ENCODE data around the gene SLC7A1. TPM values are rescaled to one million over a fixed set of nuclear protein-coding genes. Genes with fewer than 3 reads are reported as not detected.
A peak's percentile ranks its signal among the peaks of the same experiment; 100 is the strongest.
"Not testable (repeated sequence)": the region's sequence is repeated elsewhere in the genome, so short reads cannot be mapped to it uniquely, and the experiment has no call there.

The SLC7A1 gene
- total RNA-seq (100 to 1,000 TPM in 1 of 6 donors, 10 to 100 TPM in 5; 28.9 to 143 (median 35.0) TPM), polyA plus RNA-seq (10 to 100 TPM in 1 of 2 donors, 1 to 10 TPM in 1; 5.2 to 10.4 TPM)

GRCh38 chr13:29595380-29596063 is at the start of gene SLC7A1:
SLC7A1 (minus strand) TSS chr13:29595688; CDS start chr13:29536188, 59,500 bp downstream.
- peak; percentile 86 to 91 (median 88) for ATAC-seq
- 1% methylated on average over 27 to 98 of the region's 98 CpGs for WGBS, 2 donors
- intact Hi-C loops (cut with DNase I): no loop called here
- Histone ChIP-seq H3K27ac (peak within 1 kb of the TSS; percentile 90 to 95 (median 92)), H3K4me3 (peak within 1 kb of the TSS; percentile 76 to 99 (median 94)), H3K9me3 (no peaks in the 10 kb centered on the region), H3K27me3 (no peaks in the 10 kb centered on the region), H3K36me3 (no peaks in the 10 kb centered on the region), H3K4me1 (no peaks in the 10 kb centered on the region)
- peak; percentile 74 to 92 (median 88) for DNase-seq
- TF ChIP-seq CTCF (IDR thresholded peaks at IDR 0.05): no peak
- no peak for FAIRE-seq

- intact Hi-C loops (cut with DNase I): no loop called here
- no peak for TF ChIP-seq CTCF (IDR thresholded peaks at IDR 0.05)
- no peaks in the 10 kb centered on the region for H3K36me3 ChIP-seq
- ATAC-seq (no peak), DNase-seq (no peak), FAIRE-seq (no peak)
- H3K27me3 ChIP-seq: no peaks in the 10 kb centered on the region
- no peak overlapping the region for H3K27ac ChIP-seq
- H3K4me3 ChIP-seq: no peak overlapping the region
- H3K9me3 ChIP-seq: no peaks in the 10 kb centered on the region
- H3K4me1 ChIP-seq: no peaks in the 10 kb centered on the region
- 62 to 65% methylated on average over 4 of the region's 4 CpGs for WGBS, 2 donors
These were observed 45.2 kb upstream of the SLC7A1 start for GRCh38 chr13:29640665-29641064.

GRCh38 chr13:29636831-29637230 is 41.3 kb upstream of the SLC7A1 start:
- WGBS, 2 donors: 75 to 92% methylated on average over 4 of the region's 4 CpGs
- intact Hi-C loops (cut with DNase I): not testable (repeated sequence)

GRCh38 chr13:29624997-29625396 is 29.5 kb upstream of the SLC7A1 start:
- WGBS, 2 donors: 92 to 98% methylated on average over 5 of the region's 5 CpGs
- no peak for FAIRE-seq
- Histone ChIP-seq H3K27me3 (no peaks in the 10 kb centered on the region), H3K9me3 (no peaks in the 10 kb centered on the region), H3K4me3 (no peak overlapping the region), H3K27ac (no peak overlapping the region), H3K4me1 (no peaks in the 10 kb centered on the region), H3K36me3 (no peaks in the 10 kb centered on the region)
- no peak for TF ChIP-seq CTCF (IDR thresholded peaks at IDR 0.05)
- no peak for ATAC-seq
- intact Hi-C loops (cut with DNase I): no loop called here
- peak in 1 of 6 donors; percentile 44 for DNase-seq

More at GRCh38 chr13:29636831-29637230, 41.3 kb upstream of the SLC7A1 start:
- ATAC-seq, H3K27me3 ChIP-seq, H3K9me3 ChIP-seq, DNase-seq, H3K4me3 ChIP-seq, H3K36me3 ChIP-seq, FAIRE-seq, H3K27ac ChIP-seq, H3K4me1 ChIP-seq: not testable (repeated sequence)

- no peak for ATAC-seq
- WGBS, 2 donors: 95 to 98% methylated on average over 7 of the region's 7 CpGs
- TF ChIP-seq CTCF (IDR thresholded peaks at IDR 0.05): no peak
- no peaks in the 10 kb centered on the region for H3K4me1 ChIP-seq
- intact Hi-C loops (cut with DNase I): no loop called here
- no peak for DNase-seq
- no peak overlapping the region for H3K27ac ChIP-seq
- H3K27me3 ChIP-seq: no peaks in the 10 kb centered on the region
- H3K36me3 ChIP-seq: no peaks in the 10 kb centered on the region
- H3K9me3 ChIP-seq: no peaks in the 10 kb centered on the region
- H3K4me3 ChIP-seq: no peak overlapping the region
- no peak for FAIRE-seq
These were observed 26.4 kb upstream of the SLC7A1 start for GRCh38 chr13:29621841-29622240.
